Dendritic cell treated with granulocyte-macrophage colony-stimulating factor and Interleukin-4, amounts not matched to agents 40 ng/mL and 50 ng/mL, for 4 days (primary cell): ENCODE results near the gene ZNF143.

Source experiments
- H3K27ac Mint-ChIP-seq: one replicate; pipeline ENCODE4 v1.8.0; 2022; ENCODE audit warnings: mild to moderate bottlenecking, mixed read lengths
- H3K27me3 Mint-ChIP-seq: one replicate; pipeline ENCODE4 v1.8.0; 2022; ENCODE audit warnings: mild to moderate bottlenecking, mixed read lengths
- H3K36me3 Mint-ChIP-seq: one replicate; pipeline ENCODE4 v1.8.0; 2022; ENCODE audit warnings: low read depth, mixed read lengths
- H3K4me1 Mint-ChIP-seq: one replicate; pipeline ENCODE4 v1.8.0; 2022; ENCODE audit warnings: low read depth, mixed read lengths
- H3K4me3 Mint-ChIP-seq: one replicate; pipeline ENCODE4 v1.8.0; 2022; ENCODE audit warnings: mild to moderate bottlenecking, moderate library complexity, mixed read lengths
- H3K9me3 Mint-ChIP-seq: one replicate; pipeline ENCODE4 v1.8.0; 2022; ENCODE audit warnings: mixed read lengths
- intact Hi-C: fragments of 100-400 bp; cut with micrococcal nuclease; formaldehyde crosslinking; loops from one replicate; pipeline ENCODE4 v1.15.0; 2022

ZNF143 gene

DNA sequence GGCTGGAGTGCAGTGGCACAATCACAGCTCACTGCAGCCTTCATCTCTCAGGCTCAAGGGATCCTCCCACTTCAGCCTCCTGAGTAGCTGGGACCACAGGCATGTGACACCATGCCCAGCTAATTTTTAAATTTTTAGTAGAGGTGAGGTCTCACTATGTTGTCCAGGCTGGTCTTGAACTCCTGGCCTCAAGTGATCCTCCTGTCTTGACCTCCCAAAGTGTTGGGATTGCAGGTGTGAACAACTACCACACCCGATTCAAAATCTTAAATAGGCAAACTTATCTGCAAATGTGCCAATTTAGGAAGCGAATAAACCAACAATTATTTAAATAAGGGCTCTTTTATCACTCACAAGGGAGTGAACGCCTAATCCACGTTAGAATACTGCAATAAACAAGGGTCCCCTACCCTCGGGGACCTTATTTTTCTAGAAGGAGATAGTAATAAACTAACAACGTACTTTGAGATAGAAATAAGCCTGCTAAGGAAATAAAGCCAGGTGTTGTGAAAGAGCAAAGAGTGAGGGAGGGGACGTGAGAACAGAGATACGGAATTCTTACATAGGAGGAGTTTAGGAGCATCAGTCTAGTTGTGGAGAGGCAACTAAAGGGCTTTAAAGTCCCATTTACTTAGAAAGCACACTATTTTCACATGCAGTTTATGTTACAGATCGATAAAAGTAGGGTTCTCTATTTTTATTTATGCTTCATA is 109.7 kb downstream of the ZNF143 start:
- H3K27ac Mint-ChIP-seq, result no peak overlapping the region
- H3K4me1 Mint-ChIP-seq, result peaks cover 21% of the 10 kb centered on the region
- intact Hi-C loops, result no loop called here
- H3K36me3 Mint-ChIP-seq, result peaks cover 6% of the 10 kb centered on the region
- no peaks in the 10 kb centered on the region for H3K9me3 Mint-ChIP-seq
- H3K4me3 Mint-ChIP-seq, result no peak overlapping the region
- peaks cover 13% of the 10 kb centered on the region for H3K27me3 Mint-ChIP-seq

DNA sequence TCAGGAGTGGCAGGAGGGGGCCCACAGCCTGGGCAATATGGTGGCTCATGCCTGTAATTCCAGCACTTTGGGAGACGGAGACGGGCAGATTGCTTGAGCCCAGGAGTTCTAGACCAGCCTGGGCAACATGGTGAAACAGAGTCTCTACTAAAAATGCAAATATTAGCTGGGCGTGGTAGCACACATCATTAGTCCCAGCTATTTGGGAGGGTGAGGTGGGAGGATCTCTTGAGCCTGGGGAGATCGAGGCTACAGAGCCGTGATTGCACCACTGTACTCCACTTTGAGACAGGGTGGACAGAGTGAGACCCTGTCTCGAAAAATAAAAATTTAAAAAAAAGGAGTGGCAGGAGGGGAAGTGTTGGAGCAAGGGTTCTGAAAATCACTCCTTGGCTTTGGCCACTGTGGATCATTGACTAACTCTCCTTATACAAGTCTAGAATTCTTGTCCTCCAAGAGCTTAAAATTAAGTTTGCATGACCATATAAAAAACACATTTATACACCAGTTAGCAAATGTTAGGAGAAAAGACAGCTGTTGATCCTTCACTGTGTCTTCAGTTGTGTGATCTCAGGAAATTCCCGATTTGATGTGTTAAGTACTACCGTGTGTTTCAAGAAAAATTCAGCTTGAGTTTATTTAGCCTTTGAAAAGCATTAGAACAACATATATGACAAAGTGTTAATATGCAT is 110.4 kb downstream of the ZNF143 start:
- Mint-ChIP-seq H3K4me1 (peaks cover 20% of the 10 kb centered on the region), H3K4me3 (no peak overlapping the region), H3K9me3 (no peaks in the 10 kb centered on the region), H3K27ac (no peak overlapping the region), H3K27me3 (peaks cover 13% of the 10 kb centered on the region), H3K36me3 (peaks cover 6% of the 10 kb centered on the region)
- intact Hi-C loops, result no loop called here

DNA sequence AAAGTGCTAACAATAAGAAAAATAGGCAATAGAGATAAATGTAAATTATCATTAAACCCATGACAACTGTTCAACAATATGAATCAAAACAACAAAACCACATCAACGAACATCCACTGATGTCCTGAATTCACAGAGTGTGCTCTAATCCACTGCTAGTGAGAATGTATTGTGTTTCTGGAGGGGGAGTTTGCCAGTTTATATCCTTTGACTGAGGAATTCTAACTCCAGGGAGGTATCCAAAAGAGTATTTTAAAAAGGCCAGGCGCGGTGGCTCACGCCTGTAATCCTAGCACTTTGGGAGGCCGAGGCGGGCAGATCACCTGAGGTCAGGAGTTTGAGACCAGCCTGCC is 110.9 kb downstream of the ZNF143 start:
- peaks cover 13% of the 10 kb centered on the region for H3K27me3 Mint-ChIP-seq
- intact Hi-C loops, result no loop called here
- no peaks in the 10 kb centered on the region for H3K9me3 Mint-ChIP-seq
- H3K4me1 Mint-ChIP-seq, result peaks cover 16% of the 10 kb centered on the region
- peak overlapping the region; percentile 83 for H3K4me3 Mint-ChIP-seq
- H3K27ac Mint-ChIP-seq, result no peak overlapping the region
- peaks cover 6% of the 10 kb centered on the region for H3K36me3 Mint-ChIP-seq

DNA sequence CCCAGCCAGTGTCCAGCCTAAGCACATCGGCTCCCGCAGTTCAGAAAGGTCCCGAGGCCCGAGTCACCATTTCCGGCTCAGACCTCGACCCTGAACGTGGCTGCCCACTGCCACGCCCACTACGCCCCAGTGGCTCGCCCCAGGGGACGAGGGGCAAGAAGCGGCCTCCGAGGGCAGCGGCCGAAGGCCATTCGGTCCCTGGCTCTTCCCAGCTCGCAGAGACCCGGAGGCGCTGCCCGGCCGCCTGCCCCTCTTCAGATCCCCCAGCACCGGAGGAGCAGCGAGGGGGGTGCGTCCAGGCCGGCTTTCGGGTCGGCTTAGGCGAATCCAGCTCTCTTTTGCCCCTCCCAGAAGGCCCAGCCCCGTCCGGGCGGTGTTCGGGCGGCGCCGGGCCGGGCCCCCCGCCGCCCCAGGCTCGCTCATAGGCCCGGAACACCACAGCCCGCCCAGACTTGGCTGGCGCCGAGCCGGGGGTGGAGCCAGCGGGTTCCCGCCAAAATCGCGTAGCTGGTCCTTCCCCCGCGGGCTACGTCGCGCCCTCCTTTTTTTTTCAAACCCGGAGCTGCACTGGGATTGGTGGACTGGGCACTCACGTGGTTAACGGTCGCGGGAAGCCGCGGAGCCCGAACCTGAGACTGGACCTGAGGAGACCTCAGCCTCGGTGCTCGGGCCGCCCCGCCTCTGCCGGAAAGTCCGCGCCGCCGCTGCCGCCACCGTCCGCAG is 112.4 kb downstream of the ZNF143 start, which contains the start of gene WEE1:
WEE1 (plus strand) TSS at position 619 of the 723 bp plus-strand sequence. CDS start 264 bp downstream, outside the sequence.
- peak within 1 kb of the TSS; percentile 83 for H3K4me3 Mint-ChIP-seq

DNA sequence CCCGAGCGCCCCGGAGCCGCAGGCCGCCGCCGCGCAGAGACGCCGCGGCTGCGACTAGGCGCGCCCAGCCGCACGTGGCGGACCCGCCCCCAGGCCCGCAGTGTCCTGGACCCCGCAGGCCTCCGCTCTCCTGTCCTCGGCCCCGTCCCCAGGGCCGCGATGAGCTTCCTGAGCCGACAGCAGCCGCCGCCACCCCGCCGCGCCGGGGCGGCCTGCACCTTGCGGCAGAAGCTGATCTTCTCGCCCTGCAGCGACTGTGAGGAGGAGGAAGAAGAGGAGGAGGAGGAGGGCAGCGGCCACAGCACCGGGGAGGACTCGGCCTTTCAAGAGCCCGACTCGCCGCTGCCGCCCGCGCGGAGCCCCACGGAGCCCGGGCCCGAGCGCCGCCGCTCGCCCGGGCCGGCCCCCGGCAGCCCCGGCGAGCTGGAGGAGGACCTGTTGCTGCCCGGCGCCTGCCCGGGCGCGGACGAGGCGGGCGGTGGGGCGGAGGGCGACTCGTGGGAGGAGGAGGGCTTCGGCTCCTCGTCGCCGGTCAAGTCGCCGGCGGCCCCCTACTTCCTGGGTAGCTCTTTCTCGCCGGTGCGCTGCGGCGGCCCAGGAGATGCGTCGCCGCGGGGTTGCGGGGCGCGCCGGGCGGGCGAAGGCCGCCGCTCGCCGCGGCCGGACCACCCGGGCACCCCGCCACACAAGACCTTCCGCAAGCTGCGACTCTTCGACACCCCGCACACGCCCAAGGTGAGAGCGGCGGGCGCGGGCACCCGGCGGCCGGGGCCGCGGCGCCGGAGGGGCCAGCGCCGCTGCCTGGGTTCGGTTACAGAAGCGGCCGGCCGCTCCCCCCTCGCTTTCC is 113.2 kb downstream of the ZNF143 start:
- intact Hi-C loops, result loop anchor here (2.0 kb wide), 1 partner anchor 39 kb away; no protein-coding TSS in a partner anchor
- peak overlapping the region; percentile 83 for H3K4me3 Mint-ChIP-seq

More for the DNA sequence above, 112.4 kb downstream of the ZNF143 start, which contains the start of gene WEE1:
- Mint-ChIP-seq H3K9me3 (no peaks in the 10 kb centered on the region), H3K27ac (peak within 1 kb of the TSS; percentile 64), H3K27me3 (peaks cover 13% of the 10 kb centered on the region), H3K4me1 (peaks cover 16% of the 10 kb centered on the region), H3K36me3 (peaks cover 6% of the 10 kb centered on the region)
- intact Hi-C loops, result no loop called here

DNA sequence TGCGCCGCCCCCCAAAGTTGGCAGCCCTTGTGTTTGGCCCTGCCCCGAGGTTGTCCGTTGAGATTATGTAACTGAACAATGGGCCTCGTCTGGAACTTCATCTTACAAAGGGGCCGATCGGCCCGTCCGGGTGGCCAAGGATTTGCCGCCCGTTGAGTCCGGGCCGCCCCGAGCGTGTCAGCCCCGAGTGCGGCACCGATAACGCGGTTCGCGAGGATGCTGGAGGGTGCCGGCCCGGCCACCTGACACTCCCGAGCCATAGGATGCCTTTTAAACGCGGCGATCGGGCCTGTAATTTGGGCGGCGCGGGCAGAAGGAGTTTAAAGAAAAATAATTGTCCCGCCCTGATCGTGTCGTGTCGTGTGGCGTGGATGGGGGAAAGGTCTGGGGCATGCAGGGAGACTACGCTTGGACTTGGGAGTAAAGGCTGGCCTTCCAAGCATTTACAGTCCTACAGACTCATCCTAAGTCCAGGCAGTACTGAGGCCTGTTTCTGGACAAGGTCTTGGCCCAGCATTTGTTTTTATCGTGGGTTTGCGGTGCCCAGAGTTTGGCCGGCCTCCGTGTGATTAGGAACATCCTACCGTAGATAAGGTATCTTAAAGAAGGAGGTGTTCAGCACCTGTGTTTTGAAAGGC is 113.9 kb downstream of the ZNF143 start:
- intact Hi-C loops, result loop anchor here (2.0 kb wide), 1 partner anchor 38 kb away; no protein-coding TSS in a partner anchor
- peak overlapping the region; percentile 64 for H3K27ac Mint-ChIP-seq
- H3K4me1 Mint-ChIP-seq, result peaks cover 16% of the 10 kb centered on the region
- H3K36me3 Mint-ChIP-seq, result peaks cover 6% of the 10 kb centered on the region
- H3K9me3 Mint-ChIP-seq, result no peaks in the 10 kb centered on the region
- H3K27me3 Mint-ChIP-seq, result peaks cover 13% of the 10 kb centered on the region
- H3K4me3 Mint-ChIP-seq, result peak overlapping the region; percentile 81

More for the DNA sequence above, 113.2 kb downstream of the ZNF143 start:
- Mint-ChIP-seq H3K27ac (peak overlapping the region; percentile 64), H3K9me3 (no peaks in the 10 kb centered on the region), H3K4me1 (peaks cover 16% of the 10 kb centered on the region), H3K27me3 (peaks cover 13% of the 10 kb centered on the region), H3K36me3 (peaks cover 6% of the 10 kb centered on the region)

DNA sequence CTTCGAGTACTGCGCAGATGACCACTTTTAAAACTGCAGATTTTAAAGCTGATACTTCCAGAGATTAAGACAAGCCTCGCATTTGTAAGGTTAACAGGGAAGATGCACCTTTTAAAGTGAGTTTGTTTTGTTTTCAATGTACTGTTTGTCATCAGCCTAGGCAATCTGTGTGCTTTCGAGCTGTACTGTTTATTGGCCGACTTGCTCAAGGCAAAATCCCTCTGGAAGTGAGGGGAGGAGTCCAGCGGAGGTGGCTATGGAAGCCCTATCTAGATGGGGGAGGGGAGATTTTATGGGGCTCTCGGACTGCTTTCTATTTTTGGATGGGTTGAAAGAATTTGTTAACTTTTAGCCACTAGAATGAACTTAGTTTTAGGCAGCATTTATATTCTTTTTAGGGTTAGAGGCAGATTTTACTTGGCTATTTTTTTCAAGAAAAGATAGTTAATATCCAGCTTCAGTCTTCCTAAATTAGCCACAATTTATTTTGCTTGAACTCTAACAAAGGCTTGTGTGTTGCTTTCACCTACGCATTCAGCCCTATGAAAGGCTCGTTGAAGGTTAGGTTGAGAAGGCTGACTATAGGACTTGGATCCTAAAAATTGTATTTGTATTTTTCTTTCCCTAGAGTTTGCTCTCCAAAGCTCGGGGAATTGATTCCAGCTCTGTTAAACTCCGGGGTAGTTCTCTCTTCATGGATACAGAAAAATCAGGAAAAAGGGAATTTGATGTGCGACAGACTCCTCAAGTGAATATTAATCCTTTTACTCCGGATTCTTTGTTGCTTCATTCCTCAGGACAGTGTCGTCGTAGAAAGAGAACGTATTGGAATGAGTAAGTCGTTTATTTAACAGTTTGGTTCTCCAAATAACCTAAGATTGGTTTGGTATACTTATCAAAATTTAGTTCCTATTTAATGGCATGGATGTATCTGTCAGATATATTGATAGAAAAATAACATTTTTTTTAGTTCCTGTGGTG is 114.7 kb downstream of the ZNF143 start:
- no peaks in the 10 kb centered on the region for H3K9me3 Mint-ChIP-seq
- H3K36me3 Mint-ChIP-seq, result peaks cover 6% of the 10 kb centered on the region
- intact Hi-C loops, result loop anchor here (2.0 kb wide), 1 partner anchor 37 kb away; no protein-coding TSS in a partner anchor
- peak overlapping the region; percentile 81 for H3K4me3 Mint-ChIP-seq
- H3K4me1 Mint-ChIP-seq, result peaks cover 16% of the 10 kb centered on the region
- H3K27me3 Mint-ChIP-seq, result peaks cover 13% of the 10 kb centered on the region
- peak overlapping the region; percentile 64 for H3K27ac Mint-ChIP-seq

DNA sequence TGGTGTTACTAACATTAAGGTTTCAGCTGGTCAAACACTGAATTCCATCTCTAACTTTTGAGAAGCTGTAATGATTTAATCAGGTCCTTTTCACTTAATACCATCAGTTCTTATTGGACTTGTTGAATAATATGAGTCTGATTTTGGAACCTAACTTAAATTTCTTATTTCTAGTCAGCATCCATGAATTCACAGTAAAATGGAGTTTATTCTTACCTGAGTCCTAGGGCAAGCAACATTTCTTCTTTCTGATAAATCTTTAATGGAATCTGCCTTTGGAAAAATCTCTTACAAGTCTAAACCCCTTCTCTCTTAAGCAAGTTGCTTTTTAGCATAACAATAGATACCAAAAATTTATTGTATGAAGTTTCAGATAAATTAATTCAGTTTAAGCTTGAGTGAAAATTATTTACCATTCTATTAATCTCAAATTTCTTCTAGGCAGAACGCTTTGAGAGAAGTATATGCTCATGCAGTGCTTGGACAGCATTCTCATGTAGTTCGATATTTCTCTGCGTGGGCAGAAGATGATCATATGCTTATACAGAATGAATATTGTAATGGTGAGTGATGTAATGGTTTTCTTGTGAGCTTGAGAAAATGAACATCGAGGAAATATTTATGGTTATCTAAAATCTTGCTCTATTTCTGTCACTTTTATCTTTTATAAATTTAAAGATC is 116.0 kb downstream of the ZNF143 start:
- H3K4me3 Mint-ChIP-seq, result no peak overlapping the region
- H3K36me3 Mint-ChIP-seq, result peaks cover 6% of the 10 kb centered on the region
- H3K27me3 Mint-ChIP-seq, result peaks cover 13% of the 10 kb centered on the region
- intact Hi-C loops, result no loop called here
- H3K27ac Mint-ChIP-seq, result no peak overlapping the region
- no peaks in the 10 kb centered on the region for H3K9me3 Mint-ChIP-seq
- H3K4me1 Mint-ChIP-seq, result peaks cover 16% of the 10 kb centered on the region

DNA sequence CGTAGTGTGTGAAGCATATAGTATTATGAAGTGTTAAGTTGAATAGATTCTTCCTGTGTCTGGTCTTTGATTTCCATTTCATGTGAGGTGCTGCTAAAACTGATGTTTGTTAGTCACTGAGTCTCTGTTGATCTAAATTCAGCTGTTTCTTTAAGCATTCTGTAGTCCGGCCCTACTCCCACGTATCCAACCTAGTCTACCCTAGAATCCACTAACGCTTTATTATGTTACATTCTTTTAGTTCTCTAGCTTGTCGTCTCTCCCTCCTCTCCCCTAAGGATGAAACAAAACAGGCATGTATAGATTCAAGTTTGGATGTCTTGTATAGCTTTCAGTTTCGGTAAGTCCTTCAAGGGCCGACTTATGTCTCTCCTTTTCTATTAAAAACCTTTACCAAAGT is 116.7 kb downstream of the ZNF143 start:
- Mint-ChIP-seq H3K4me1 (peaks cover 16% of the 10 kb centered on the region), H3K4me3 (no peak overlapping the region), H3K36me3 (peaks cover 6% of the 10 kb centered on the region), H3K9me3 (no peaks in the 10 kb centered on the region), H3K27me3 (peaks cover 9% of the 10 kb centered on the region), H3K27ac (no peak overlapping the region)
- intact Hi-C loops, result no loop called here
